Lower leg skin (tissue), 4 donors: ENCODE data around the gene SPDYC. TPM values are rescaled to one million over a fixed set of nuclear protein-coding genes. Genes with fewer than 3 reads are reported as not detected.

Experiments used
- DNase-seq, 2 donors: peaks; one replicate each; pipeline ENCODE4 v3.0.0-alpha.2; 2019; ENCODE audit warnings: low spot score in 2 of 2
- H3K4me3 ChIP-seq: fragments of 200-600 bp; sonication (generic); 2 replicates; pipeline ENCODE4 v1.5.1; 2017; ENCODE audit warnings: mild to moderate bottlenecking, low read depth; ENCODE audit not compliant: poor library complexity, severe bottlenecking
- POLR2A ChIP-seq, 2 donors: fragments of 450-650 bp; IDR thresholded peaks; one replicate each; pipeline ENCODE4 v1.6.1; 2016 to 2017; ENCODE audit warnings: antibody characterized with exemption in 2 of 2, mild to moderate bottlenecking in 1 of 2, moderate library complexity in 1 of 2
- WGBS, 2 donors: methylation state at CpG; one replicate each; pipeline ENCODE4 v1.1.5; 2018; 5-methylcytosine and 5-hydroxymethylcytosine counted together
- intact Hi-C: fragments of 100-400 bp; cut with DNase I; formaldehyde crosslinking; loops from one replicate; pipeline ENCODE4 v1.15.0; 2023; ENCODE audit warnings: low total_unique reads
- total RNA-seq, 4 donors: library from RNA; depleted of rRNA; stranded (reverse); fragments of >200 nt; gene quantifications; one replicate each; pipeline ENCODE4 v1.1.0, GENCODE V29; 2016
- TF ChIP-seq, protein P1 (sequence below), 3 donors: fragments of 450-650 bp; IDR thresholded peaks; one replicate each; pipeline ENCODE4 v1.5.1; 2016; ENCODE audit warnings: antibody characterized with exemption in 3 of 3, mild to moderate bottlenecking in 3 of 3, moderate library complexity in 2 of 3

The SPDYC gene
- total RNA-seq, 4 donors from 2014 or later: not detected

DNA sequence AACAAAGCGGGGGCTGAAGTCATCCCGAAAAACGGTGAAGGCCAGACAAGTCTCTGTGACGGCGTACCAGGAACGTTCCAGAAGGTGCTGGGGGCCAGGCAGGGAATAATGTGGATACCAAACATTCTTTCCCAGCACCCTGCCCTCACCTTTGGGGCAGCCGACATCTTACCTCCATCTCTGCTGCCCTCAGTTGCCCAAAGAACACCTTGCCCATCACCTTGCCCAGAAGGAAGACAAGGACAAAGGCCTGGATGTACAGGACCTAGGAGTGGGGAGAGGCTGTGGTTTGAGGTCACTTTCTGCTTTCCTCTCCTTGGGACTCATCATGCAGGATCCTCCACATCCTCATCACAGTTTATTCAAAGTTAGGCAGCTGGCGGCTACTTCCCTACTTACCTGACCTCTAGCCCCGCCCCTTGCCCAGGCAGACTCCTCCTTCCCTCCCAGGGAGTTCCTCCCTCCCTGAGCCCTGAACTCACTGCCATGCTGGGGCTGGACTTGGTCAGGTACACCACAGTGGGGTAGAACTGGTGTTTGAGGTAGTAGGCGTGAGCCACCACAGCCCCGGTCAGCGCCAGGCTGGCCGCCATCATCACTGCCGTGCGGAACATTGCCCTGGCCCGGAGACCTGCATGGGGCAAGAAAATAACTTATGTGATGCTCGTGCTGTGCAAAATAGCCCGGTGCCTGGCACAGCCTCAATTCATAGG, 36.9 kb upstream of the SPDYC start:
- WGBS, 2 donors: 35 to 39% methylated on average over 17 to 18 of the region's 18 CpGs
- H3K4me3 ChIP-seq: peak overlapping the region; percentile 72
- TF ChIP-seq, protein P1, sequence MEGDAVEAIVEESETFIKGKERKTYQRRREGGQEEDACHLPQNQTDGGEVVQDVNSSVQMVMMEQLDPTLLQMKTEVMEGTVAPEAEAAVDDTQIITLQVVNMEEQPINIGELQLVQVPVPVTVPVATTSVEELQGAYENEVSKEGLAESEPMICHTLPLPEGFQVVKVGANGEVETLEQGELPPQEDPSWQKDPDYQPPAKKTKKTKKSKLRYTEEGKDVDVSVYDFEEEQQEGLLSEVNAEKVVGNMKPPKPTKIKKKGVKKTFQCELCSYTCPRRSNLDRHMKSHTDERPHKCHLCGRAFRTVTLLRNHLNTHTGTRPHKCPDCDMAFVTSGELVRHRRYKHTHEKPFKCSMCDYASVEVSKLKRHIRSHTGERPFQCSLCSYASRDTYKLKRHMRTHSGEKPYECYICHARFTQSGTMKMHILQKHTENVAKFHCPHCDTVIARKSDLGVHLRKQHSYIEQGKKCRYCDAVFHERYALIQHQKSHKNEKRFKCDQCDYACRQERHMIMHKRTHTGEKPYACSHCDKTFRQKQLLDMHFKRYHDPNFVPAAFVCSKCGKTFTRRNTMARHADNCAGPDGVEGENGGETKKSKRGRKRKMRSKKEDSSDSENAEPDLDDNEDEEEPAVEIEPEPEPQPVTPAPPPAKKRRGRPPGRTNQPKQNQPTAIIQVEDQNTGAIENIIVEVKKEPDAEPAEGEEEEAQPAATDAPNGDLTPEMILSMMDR (IDR thresholded peaks at IDR 0.05): no peak
- no peak for TF ChIP-seq POLR2A (IDR thresholded peaks at IDR 0.05)
- intact Hi-C loops: no loop called here
- no peak for DNase-seq

DNA sequence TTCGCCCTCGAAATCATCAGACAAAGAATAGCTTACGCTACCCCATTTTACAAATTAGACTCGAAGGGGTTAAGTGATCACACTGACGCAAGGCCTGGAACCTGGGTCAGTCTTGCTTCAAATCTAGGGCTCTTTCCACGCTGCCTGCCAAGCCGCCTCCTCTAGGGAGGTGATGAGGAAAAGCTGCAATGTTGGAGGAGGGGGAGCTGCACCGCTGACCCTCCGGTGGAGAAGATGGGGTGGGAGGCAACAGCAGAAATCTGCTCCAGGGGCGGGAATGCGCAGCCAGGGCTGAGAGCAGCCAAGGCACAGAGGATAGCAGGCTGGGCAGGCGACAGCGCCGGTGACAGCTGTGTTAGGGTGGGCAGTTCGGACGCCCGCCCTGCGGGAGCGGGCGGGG, 36.3 kb upstream of the SPDYC start:
- peak overlapping the region; percentile 72 for H3K4me3 ChIP-seq
- TF ChIP-seq, protein P1 (IDR thresholded peaks at IDR 0.05): no peak
- no peak for TF ChIP-seq POLR2A (IDR thresholded peaks at IDR 0.05)
- DNase-seq: no peak
- intact Hi-C loops: no loop called here
- 1 to 3% methylated on average over 17 to 18 of the region's 20 CpGs for WGBS, 2 donors

DNA sequence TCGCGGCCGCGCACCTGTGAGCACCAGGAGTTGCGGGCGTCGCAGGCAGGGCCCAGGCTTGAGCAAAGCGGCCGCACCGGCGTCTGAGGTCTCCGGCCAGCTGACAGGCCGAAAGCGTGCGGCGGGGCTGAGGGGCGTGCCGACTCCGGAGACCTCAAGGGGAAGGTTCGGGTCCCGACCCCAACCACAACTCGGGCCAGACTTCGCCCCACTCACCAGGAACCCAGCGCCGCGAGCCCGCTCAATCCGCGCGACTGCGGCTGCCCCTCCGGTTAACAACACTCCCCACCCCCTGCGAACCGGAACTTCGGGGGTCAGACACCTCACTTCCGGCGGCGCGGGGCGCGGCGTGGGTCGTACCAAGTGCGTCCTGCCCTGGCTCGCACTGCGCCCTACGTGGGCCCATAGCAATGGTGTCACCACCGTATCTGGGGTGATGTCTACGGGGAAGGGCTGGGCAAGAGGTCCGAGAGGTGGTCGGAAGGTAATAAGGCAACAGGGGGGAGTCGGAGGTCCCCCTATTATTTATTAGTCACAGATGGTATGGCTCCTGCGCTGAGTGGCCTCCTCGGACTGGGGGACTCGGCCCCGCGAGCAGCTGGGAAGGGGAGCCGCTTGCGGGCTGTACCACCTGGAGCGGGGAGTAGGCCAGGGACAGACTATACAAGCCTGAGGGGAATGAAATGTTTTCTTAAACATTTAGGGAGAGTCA, 35.6 kb upstream of the SPDYC start, which contains the start of gene SYVN1:
SYVN1 (minus strand) TSS at position 280 of the 712 bp plus-strand sequence. CDS start 918 bp downstream, outside the sequence.
- intact Hi-C loops: no loop called here
- H3K4me3 ChIP-seq: peak within 1 kb of the TSS; percentile 72
- TF ChIP-seq, protein P1 (IDR thresholded peaks at IDR 0.05): no peak
- TF ChIP-seq POLR2A (IDR thresholded peaks at IDR 0.05): peak in 1 of 2 donors; percentile 91
- DNase-seq: peak; percentile 89 to 98
- 0% methylated on average over 41 to 59 of the region's 60 CpGs for WGBS, 2 donors

DNA sequence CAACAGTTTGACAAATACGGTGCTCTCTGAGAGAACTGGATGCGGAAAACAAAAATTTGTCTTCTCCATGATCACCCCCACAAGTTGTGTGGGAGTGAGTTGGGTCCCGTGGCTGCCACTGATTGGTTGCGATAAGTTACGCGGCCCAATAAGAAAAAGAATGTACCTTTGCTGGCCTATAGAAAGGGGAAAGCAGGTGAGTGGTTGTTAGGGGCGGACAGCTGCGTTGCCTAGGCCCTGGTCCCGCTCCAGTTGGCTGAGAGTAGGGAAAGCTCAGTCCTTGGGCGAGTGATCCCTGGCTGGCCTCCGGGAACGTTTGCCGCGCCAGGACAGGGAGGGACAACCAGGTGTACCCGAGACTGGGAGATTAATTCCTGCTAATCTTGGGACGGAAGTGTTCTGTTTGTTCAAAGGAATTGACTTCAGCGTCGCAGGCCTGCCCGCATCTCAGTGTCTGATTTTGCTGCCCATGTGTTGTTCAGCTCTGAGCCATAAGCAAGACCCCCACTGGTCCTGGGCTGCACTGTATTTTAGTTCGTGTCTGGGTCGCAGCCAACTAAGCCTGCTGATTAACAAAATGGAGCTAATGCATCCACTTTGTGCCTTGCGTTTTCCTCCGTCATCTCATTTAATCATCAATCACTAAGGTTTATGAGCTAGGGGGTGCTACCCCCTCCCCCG, 34.9 kb upstream of the SPDYC start:
- DNase-seq: peak; percentile 92 to 97
- H3K4me3 ChIP-seq: peak overlapping the region; percentile 72
- intact Hi-C loops: no loop called here
- 1 to 3% methylated on average over 24 of the region's 24 CpGs for WGBS, 2 donors
- no peak for TF ChIP-seq POLR2A (IDR thresholded peaks at IDR 0.05)
- TF ChIP-seq, protein P1 (IDR thresholded peaks at IDR 0.05): no peak

DNA sequence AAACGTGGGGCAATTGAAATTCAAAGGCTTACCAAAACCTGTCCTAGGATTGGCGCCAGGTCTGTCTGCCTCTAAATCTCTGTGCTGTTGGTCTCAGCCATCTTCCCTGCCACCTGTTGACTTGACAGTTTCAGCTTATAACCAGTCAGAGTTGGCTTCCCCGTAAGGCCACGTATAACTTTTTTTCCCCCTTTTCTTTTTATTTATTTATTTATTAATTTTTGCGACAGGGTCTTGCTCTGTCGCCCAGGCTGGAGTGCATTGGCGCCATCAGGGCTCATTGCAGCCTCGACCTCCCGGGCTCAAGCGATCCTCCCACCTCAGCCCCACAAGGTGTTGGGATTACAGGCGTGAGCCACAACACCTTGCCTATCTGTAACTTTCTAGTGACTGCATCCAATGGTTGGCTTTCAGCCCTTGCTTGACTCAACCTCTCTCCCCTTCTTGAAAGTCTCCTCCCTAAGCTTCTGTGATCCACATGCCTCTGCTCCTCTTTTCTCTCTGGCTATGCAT, 34.3 kb upstream of the SPDYC start:
- H3K4me3 ChIP-seq: no peak overlapping the region
- 44 to 56% methylated on average over 11 of the region's 11 CpGs for WGBS, 2 donors
- intact Hi-C loops: no loop called here
- TF ChIP-seq POLR2A (IDR thresholded peaks at IDR 0.05): no peak
- TF ChIP-seq, protein P1 (IDR thresholded peaks at IDR 0.05): no peak
- DNase-seq: no peak
